ENCODE results near the gene FLNA.
"Not testable (repeated sequence)": the region's sequence is repeated elsewhere in the genome, so short reads cannot be mapped to it uniquely, and the experiment has no call there.

DNA sequence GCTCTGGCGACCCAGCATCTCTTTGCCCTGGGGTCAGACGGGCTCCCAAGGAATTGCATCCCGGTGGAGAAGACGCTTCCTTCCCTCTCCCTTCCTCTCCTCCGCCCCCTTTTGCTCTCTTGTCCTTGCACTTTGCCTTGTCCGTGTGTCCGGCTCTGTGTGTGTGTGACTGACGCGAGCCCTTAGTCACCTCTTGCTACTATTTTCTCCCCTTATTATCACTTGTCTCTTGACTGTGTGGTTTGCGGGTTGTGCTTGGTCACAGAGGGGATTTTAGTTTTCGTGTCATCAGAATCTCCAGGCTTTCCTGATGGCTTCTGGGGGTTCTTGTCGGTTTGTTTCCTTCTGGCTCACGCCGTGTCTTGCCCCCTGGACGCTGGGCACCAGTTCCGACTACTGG, 31.4 kb downstream of the FLNA start:
- TF ChIP-seq, protein P1, sequence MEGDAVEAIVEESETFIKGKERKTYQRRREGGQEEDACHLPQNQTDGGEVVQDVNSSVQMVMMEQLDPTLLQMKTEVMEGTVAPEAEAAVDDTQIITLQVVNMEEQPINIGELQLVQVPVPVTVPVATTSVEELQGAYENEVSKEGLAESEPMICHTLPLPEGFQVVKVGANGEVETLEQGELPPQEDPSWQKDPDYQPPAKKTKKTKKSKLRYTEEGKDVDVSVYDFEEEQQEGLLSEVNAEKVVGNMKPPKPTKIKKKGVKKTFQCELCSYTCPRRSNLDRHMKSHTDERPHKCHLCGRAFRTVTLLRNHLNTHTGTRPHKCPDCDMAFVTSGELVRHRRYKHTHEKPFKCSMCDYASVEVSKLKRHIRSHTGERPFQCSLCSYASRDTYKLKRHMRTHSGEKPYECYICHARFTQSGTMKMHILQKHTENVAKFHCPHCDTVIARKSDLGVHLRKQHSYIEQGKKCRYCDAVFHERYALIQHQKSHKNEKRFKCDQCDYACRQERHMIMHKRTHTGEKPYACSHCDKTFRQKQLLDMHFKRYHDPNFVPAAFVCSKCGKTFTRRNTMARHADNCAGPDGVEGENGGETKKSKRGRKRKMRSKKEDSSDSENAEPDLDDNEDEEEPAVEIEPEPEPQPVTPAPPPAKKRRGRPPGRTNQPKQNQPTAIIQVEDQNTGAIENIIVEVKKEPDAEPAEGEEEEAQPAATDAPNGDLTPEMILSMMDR (IDR thresholded peaks at IDR 0.05 in 8 of 11, conservative IDR thresholded peaks at IDR 0.05 in 3 of 11): not testable (repeated sequence)
- not testable (repeated sequence) for TF ChIP-seq POLR2AphosphoS5 (IDR thresholded peaks at IDR 0.05)
